Measurements from ENCODE around the gene INTS3.

- TF ChIP-seq, protein P1, sequence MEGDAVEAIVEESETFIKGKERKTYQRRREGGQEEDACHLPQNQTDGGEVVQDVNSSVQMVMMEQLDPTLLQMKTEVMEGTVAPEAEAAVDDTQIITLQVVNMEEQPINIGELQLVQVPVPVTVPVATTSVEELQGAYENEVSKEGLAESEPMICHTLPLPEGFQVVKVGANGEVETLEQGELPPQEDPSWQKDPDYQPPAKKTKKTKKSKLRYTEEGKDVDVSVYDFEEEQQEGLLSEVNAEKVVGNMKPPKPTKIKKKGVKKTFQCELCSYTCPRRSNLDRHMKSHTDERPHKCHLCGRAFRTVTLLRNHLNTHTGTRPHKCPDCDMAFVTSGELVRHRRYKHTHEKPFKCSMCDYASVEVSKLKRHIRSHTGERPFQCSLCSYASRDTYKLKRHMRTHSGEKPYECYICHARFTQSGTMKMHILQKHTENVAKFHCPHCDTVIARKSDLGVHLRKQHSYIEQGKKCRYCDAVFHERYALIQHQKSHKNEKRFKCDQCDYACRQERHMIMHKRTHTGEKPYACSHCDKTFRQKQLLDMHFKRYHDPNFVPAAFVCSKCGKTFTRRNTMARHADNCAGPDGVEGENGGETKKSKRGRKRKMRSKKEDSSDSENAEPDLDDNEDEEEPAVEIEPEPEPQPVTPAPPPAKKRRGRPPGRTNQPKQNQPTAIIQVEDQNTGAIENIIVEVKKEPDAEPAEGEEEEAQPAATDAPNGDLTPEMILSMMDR (IDR thresholded peaks at IDR 0.05), result no peak
- no peak for TF ChIP-seq POLR2A (IDR thresholded peaks at IDR 0.05)
Measured at GRCh38 chr1:153794624-153795329, 66.9 kb downstream of the INTS3 start.
